HEK293 (cell line): ENCODE results near the gene ELANE.

ENCODE experiments used
- CTCF ChIA-PET: fragments of 350-600 bp; formaldehyde crosslinking; extraction: SDS; loops from one replicate; lab custom pipeline; 2021; ENCODE audit warnings: antibody characterized with exemption; lab: Yijun Ruan, JAX
- POLR2A ChIA-PET: fragments of 300-600 bp; formaldehyde crosslinking; extraction: SDS; loops from one replicate; lab custom pipeline; 2020; ENCODE audit warnings: antibody characterized with exemption, inconsistent platforms; lab: Yijun Ruan, JAX
- H3K27ac ChIP-seq: fragments of 200-500 bp; sonication (Bioruptor generic); 2 replicates; pipeline ENCODE4 v1.5.1; 2014; ENCODE audit warnings: low read depth, low read length, control low read depth, inconsistent platforms; ENCODE audit errors: extremely low read depth
- H3K36me3 ChIP-seq, 2 experiments: fragments of 200-500 bp in 1 of 2; sonication (Bioruptor generic) in 1 of 2; 1 replicate in 1 of 2; 2 replicates in 1 of 2; pipeline ENCODE4 v1.5.1; 2014 to 2017; ENCODE audit warnings: inconsistent platforms in 2 of 2, low read length in 2 of 2; ENCODE audit not compliant: control insufficient read depth in 2 of 2, insufficient read depth in 1 of 2
- H3K4me1 ChIP-seq: fragments of 200-500 bp; sonication (Bioruptor generic); 2 replicates; pipeline ENCODE4 v1.5.1; 2014; ENCODE audit warnings: mild to moderate bottlenecking, low read length, inconsistent platforms; ENCODE audit not compliant: control insufficient read depth, insufficient read depth
- H3K4me3 ChIP-seq: 2 replicates; pipeline ENCODE4 v1.5.1; 2011; ENCODE audit warnings: low read depth, mild to moderate bottlenecking, control low read depth, low read length, moderate library complexity
- H3K9me3 ChIP-seq: fragments of 200-500 bp; sonication (Bioruptor generic); 2 replicates; pipeline ENCODE4 v1.5.1; 2014; ENCODE audit warnings: low read depth, low read length, inconsistent platforms; ENCODE audit not compliant: control insufficient read depth, insufficient read depth
- BCL11A ChIP-seq: fragments of 450-650 bp; formaldehyde crosslinking; IDR thresholded peaks from 2 replicates; pipeline ENCODE4 v1.5.1; 2016; ENCODE audit warnings: low read depth, missing biosample characterization, missing genetic modification characterization
- KLF7 ChIP-seq: fragments of 450-650 bp; formaldehyde crosslinking; IDR thresholded peaks from 2 replicates; pipeline ENCODE4 v1.5.1; 2016; ENCODE audit warnings: missing biosample characterization, missing genetic modification characterization, borderline replicate concordance
- MZF1 ChIP-seq: fragments of 450-650 bp; formaldehyde crosslinking; IDR thresholded peaks from 2 replicates; pipeline ENCODE4 v1.5.1; 2017; ENCODE audit warnings: missing biosample characterization, missing genetic modification characterization, borderline replicate concordance
- SP2 ChIP-seq: fragments of 450-650 bp; formaldehyde crosslinking; IDR thresholded peaks from 2 replicates; pipeline ENCODE4 v1.5.1; 2016; ENCODE audit warnings: missing biosample characterization, missing genetic modification characterization
- TRIM28 ChIP-seq: IDR thresholded peaks from 2 replicates; pipeline ENCODE4 v1.6.1; 2011; ENCODE audit warnings: low read length, control low read depth, borderline replicate concordance
- ZBTB21 ChIP-seq: fragments of 450-650 bp; formaldehyde crosslinking; IDR thresholded peaks from 2 replicates; pipeline ENCODE4 v1.5.1; 2017; ENCODE audit warnings: missing biosample characterization, missing genetic modification characterization
- ZFP41 ChIP-seq: fragments of 450-650 bp; formaldehyde crosslinking; IDR thresholded peaks from 2 replicates; pipeline ENCODE4 v1.5.1; 2016; ENCODE audit warnings: missing biosample characterization, missing genetic modification characterization, borderline replicate concordance
- ZNF121 ChIP-seq: fragments of 450-650 bp; formaldehyde crosslinking; IDR thresholded peaks from 2 replicates; pipeline ENCODE4 v1.5.1; 2016; ENCODE audit warnings: missing biosample characterization, missing genetic modification characterization
- ZNF221 ChIP-seq: fragments of 450-650 bp; formaldehyde crosslinking; IDR thresholded peaks from 2 replicates; pipeline ENCODE4 v1.5.1; 2017; ENCODE audit warnings: missing biosample characterization, missing genetic modification characterization, borderline replicate concordance
- ZNF274 ChIP-seq, 2 experiments: fragments of 200-500 bp in 1 of 2; fragments of 450-650 bp in 1 of 2; sonication (Bioruptor generic) in 1 of 2; formaldehyde crosslinking in 1 of 2; IDR thresholded peaks; 2 replicates each; pipeline versions ENCODE4 v1.5.1 to v1.6.1; 2014 to 2016; ENCODE audit warnings: borderline replicate concordance in 1 of 2, inconsistent platforms in 1 of 2, low read length in 1 of 2, missing biosample characterization in 1 of 2, missing genetic modification characterization in 1 of 2
- ZNF311 ChIP-seq: fragments of 450-650 bp; formaldehyde crosslinking; IDR thresholded peaks from 2 replicates; pipeline ENCODE4 v1.5.1; 2017; ENCODE audit warnings: missing biosample characterization, missing genetic modification characterization, borderline replicate concordance
- ZNF394 ChIP-seq: fragments of 450-650 bp; formaldehyde crosslinking; IDR thresholded peaks from 2 replicates; pipeline ENCODE4 v1.5.1; 2016; ENCODE audit warnings: missing biosample characterization, missing genetic modification characterization, mild to moderate bottlenecking, moderate library complexity, borderline replicate concordance
- ZNF48 ChIP-seq: fragments of 450-650 bp; formaldehyde crosslinking; IDR thresholded peaks from 2 replicates; pipeline ENCODE4 v1.5.1; 2016; ENCODE audit warnings: missing biosample characterization, missing genetic modification characterization
- ZNF561 ChIP-seq: fragments of 450-650 bp; IDR thresholded peaks from 2 replicates; pipeline ENCODE4 v1.5.1; 2018; ENCODE audit warnings: missing biosample characterization, missing genetic modification characterization, borderline replicate concordance
- ZNF843 ChIP-seq: fragments of 450-650 bp; formaldehyde crosslinking; IDR thresholded peaks from 2 replicates; pipeline ENCODE4 v1.5.1; 2016; ENCODE audit warnings: missing biosample characterization, missing genetic modification characterization
- ZSCAN16 ChIP-seq: fragments of 450-650 bp; formaldehyde crosslinking; IDR thresholded peaks from 2 replicates; pipeline ENCODE4 v1.5.1; 2016; ENCODE audit warnings: missing biosample characterization, missing genetic modification characterization
- ZSCAN23 ChIP-seq: fragments of 450-650 bp; formaldehyde crosslinking; IDR thresholded peaks from 2 replicates; pipeline ENCODE4 v1.5.1; 2016; ENCODE audit warnings: missing biosample characterization, missing genetic modification characterization
- ZXDB ChIP-seq: fragments of 450-650 bp; formaldehyde crosslinking; IDR thresholded peaks from 2 replicates; pipeline ENCODE4 v1.5.1; 2016; ENCODE audit warnings: missing biosample characterization, missing genetic modification characterization
- TF ChIP-seq, protein P1 (sequence below): fragments of 450-650 bp; formaldehyde crosslinking; IDR thresholded peaks from 2 replicates; pipeline ENCODE4 v1.5.1; 2016; ENCODE audit warnings: missing biosample characterization, missing genetic modification characterization
- TF ChIP-seq, protein P2 (sequence below): fragments of 450-650 bp; formaldehyde crosslinking; IDR thresholded peaks from 2 replicates; pipeline ENCODE4 v1.5.1; 2016; ENCODE audit warnings: missing biosample characterization, missing genetic modification characterization, borderline replicate concordance

The ELANE gene

DNA sequence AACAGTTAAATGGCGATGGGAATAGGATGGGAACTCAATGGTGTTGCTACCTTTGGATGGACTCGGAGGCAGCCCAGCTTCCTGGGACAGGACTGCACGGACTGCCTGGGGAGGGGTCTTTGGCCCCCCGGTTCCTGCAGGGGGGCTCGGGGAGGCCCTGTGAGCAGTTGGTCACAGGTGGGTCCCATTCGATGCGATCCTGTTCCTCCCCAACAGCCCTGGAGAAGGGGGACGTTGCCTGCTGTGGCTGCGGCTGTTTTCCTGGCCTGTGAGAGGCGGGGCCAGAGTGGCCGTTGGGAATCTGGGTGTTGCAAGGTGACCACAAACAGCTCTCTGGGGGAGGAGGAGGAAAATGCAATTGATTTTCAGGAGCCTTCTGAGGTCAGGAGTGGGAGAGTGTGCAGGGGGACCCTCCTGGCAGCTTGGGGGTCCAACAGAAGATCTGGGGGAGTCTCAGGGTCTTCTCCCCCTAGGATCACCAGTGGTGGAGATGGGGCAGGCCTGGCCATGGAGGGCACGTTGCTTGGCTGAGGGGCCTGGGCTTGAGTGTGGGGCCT is 28.5 kb upstream of the ELANE start:
- no peaks in the 10 kb centered on the region for H3K36me3 ChIP-seq
- ChIA-PET POLR2A (no interaction called here), CTCF (interaction anchor here (0.6 kb wide), 1 partner anchor 195 kb away, joined by 3 read pairs; no protein-coding TSS in a partner anchor)
- H3K27ac ChIP-seq, result no peak overlapping the region
- no peaks in the 10 kb centered on the region for H3K9me3 ChIP-seq
- TF ChIP-seq ZFP41 (tag by site-specific recombination) (no peak), ZNF311 (no peak), KLF7 (tag by site-specific recombination) (no peak), BCL11A (tag by site-specific recombination) (no peak), ZNF221 (no peak), ZNF394 (no peak), ZSCAN16 (no peak)
- H3K4me3 ChIP-seq, result no peak overlapping the region
- no peaks in the 10 kb centered on the region for H3K4me1 ChIP-seq

DNA sequence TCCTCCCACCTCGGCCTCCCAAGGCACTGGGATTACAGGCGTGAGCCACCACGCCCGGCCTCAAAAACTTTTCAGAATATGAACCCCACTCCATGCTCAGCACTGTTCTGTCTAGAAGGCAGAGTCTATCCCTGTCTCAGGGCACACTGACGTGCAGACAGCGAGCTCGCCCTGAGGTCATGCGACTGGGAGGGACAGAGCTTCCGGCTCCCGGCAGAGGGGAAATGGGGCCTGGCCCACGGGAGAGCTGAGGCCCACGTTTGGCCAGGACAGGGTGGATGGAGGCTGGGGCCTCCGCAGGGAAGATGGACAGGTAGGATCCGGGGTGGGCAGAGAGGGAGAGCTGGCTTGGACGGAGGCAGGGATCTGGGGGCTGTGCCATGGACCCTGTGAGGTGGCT is 27.2 kb upstream of the ELANE start:
- no peak for TF ChIP-seq MZF1
- TF ChIP-seq ZXDB (tag by site-specific recombination), result no peak
- POLR2A ChIA-PET, result interaction anchor here (0.6 kb wide), 1 partner anchor 141 kb away, joined by 8 read pairs; no protein-coding TSS in a partner anchor
- Histone ChIP-seq H3K4me3 (no peak overlapping the region), H3K9me3 (no peaks in the 10 kb centered on the region), H3K27ac (no peak overlapping the region), H3K4me1 (no peaks in the 10 kb centered on the region), H3K36me3 (no peaks in the 10 kb centered on the region)
- CTCF ChIA-PET, result interaction anchor here (1.5 kb wide), 1 partner anchor 11 kb away, joined by 3 read pairs; no protein-coding TSS in a partner anchor

DNA sequence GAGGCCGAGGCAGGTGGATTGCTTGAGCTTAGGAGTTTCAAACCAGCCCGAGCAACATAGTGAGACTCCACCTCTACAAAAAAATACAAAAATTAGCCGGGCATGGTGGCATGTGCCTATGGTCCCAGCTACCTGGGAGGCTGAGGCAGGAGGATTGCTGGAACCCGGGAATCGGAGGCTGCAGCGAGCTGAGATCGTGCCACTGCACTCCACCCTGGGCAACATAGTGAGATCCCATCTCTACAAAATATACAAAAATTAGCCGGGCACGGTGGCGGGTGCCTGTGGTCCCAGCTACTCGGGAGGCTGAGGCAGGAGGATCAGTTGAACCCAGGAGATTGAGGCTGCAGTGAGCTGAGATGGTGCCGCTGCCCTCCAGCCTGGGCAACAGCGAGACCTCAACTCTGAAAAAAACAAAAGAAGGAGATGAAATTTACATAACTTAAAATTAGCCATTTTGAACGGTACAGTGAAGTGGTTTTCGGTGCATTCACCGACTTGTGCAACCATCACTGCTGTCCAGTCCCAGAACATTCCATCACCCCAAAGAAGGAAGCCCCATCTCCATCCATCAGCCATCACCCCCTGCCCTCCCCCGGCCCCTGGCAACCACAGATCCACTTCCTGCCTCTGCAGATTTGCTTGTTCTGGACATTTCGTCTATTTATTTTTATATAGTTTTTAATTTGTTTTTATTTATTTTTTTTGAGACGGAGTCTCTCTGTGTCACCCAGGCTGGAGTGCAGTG is 26.0 kb upstream of the ELANE start:
- POLR2A ChIA-PET, result interaction anchor here (1.1 to 1.2 kb wide), 2 partner anchors 26 to 53 kb away, joined by 4 read pairs; no protein-coding TSS in a partner anchor
- Histone ChIP-seq H3K4me3 (no peak overlapping the region), H3K36me3 (no peaks in the 10 kb centered on the region), H3K9me3 (no peaks in the 10 kb centered on the region), H3K27ac (no peak overlapping the region), H3K4me1 (no peaks in the 10 kb centered on the region)
- no peak for TF ChIP-seq ZNF843 (tag by site-specific recombination)
- peak; percentile 56; the same call in 1 of the 2 replicates for TF ChIP-seq ZNF121 (tag by site-specific recombination)
- TF ChIP-seq ZBTB21 (tag by site-specific recombination), result no peak
- TF ChIP-seq, protein P1, sequence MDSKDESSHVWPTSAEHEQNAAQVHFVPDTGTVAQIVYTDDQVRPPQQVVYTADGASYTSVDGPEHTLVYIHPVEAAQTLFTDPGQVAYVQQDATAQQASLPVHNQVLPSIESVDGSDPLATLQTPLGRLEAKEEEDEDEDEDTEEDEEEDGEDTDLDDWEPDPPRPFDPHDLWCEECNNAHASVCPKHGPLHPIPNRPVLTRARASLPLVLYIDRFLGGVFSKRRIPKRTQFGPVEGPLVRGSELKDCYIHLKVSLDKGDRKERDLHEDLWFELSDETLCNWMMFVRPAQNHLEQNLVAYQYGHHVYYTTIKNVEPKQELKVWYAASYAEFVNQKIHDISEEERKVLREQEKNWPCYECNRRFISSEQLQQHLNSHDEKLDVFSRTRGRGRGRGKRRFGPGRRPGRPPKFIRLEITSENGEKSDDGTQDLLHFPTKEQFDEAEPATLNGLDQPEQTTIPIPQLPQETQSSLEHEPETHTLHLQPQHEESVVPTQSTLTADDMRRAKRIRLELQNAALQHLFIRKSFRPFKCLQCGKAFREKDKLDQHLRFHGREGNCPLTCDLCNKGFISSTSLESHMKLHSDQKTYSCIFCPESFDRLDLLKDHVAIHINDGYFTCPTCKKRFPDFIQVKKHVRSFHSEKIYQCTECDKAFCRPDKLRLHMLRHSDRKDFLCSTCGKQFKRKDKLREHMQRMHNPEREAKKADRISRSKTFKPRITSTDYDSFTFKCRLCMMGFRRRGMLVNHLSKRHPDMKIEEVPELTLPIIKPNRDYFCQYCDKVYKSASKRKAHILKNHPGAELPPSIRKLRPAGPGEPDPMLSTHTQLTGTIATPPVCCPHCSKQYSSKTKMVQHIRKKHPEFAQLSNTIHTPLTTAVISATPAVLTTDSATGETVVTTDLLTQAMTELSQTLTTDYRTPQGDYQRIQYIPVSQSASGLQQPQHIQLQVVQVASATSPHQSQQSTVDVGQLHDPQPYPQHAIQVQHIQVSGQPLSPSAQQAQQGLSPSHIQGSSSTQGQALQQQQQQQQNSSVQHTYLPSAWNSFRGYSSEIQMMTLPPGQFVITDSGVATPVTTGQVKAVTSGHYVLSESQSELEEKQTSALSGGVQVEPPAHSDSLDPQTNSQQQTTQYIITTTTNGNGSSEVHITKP (tag by site-specific recombination), result 0 out of 2 replicates have a peak, but pooled peaks have one; percentile 45
- CTCF ChIA-PET, result interaction anchor here (0.7 to 1.5 kb wide), 3 partner anchors 12 to 81 kb away, joined by 3 to 6 read pairs (median 3); no protein-coding TSS in a partner anchor

DNA sequence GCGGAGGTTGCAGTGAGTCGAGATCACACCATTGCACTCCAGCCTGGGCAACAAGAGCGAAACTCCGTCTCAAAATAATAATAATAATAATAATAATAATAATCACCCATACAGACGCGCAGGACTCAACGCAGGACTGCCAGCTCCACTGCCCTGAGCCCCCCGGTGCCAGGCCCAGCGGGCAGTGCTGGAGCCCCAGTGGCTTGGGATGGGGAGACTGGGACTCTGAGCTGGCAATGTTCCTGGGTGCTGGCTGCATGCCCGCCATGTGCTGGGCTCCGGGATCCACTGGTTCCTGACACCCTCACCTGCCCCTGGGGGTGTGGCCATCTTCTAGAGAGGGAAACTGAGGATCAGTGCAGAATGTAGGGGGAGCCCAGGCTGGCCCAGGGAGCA is 24.8 kb upstream of the ELANE start:
- H3K9me3 ChIP-seq, result no peaks in the 10 kb centered on the region
- H3K36me3 ChIP-seq, result no peaks in the 10 kb centered on the region
- TF ChIP-seq SP2 (tag by site-specific recombination) (no peak), TRIM28 (no peak), ZNF561 (no peak), ZSCAN23 (no peak), ZNF274 (IDR thresholded peaks at IDR 0.05; ENCODE audit: low read length) (no peak), ZNF274 (tag by site-specific recombination; IDR thresholded peaks at IDR 0.05; ENCODE audit: borderline replicate concordance) (no peak), ZNF48 (tag by site-specific recombination) (no peak)
- TF ChIP-seq, protein P2, sequence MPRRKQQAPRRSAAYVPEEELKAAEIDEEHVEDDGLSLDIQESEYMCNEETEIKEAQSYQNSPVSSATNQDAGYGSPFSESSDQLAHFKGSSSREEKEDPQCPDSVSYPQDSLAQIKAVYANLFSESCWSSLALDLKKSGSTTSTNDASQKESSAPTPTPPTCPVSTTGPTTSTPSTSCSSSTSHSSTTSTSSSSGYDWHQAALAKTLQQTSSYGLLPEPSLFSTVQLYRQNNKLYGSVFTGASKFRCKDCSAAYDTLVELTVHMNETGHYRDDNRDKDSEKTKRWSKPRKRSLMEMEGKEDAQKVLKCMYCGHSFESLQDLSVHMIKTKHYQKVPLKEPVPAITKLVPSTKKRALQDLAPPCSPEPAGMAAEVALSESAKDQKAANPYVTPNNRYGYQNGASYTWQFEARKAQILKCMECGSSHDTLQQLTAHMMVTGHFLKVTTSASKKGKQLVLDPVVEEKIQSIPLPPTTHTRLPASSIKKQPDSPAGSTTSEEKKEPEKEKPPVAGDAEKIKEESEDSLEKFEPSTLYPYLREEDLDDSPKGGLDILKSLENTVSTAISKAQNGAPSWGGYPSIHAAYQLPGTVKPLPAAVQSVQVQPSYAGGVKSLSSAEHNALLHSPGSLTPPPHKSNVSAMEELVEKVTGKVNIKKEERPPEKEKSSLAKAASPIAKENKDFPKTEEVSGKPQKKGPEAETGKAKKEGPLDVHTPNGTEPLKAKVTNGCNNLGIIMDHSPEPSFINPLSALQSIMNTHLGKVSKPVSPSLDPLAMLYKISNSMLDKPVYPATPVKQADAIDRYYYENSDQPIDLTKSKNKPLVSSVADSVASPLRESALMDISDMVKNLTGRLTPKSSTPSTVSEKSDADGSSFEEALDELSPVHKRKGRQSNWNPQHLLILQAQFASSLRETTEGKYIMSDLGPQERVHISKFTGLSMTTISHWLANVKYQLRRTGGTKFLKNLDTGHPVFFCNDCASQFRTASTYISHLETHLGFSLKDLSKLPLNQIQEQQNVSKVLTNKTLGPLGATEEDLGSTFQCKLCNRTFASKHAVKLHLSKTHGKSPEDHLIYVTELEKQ, result no peak
- ChIA-PET CTCF (interaction anchor here (0.8 kb wide), 1 partner anchor 58 kb away, joined by 3 read pairs; no protein-coding TSS in a partner anchor), POLR2A (interaction anchor here (1.1 to 1.2 kb wide), 2 partner anchors 27 to 54 kb away, joined by 4 read pairs; no protein-coding TSS in a partner anchor)
- H3K4me3 ChIP-seq, result no peak overlapping the region
- H3K27ac ChIP-seq, result no peak overlapping the region
- H3K4me1 ChIP-seq, result no peaks in the 10 kb centered on the region
